NCI-H2196 treated with DMSO at 0.1 percent for 48 hours (cell line): Measurements from ENCODE around the gene SENP2.
"Not testable (repeated sequence)": the region's sequence is repeated elsewhere in the genome, so short reads cannot be mapped to it uniquely, and the experiment has no call there.

Experiments used
- DNase-seq: peaks from one replicate; lab custom pipeline; 2025; ENCODE audit not compliant: unreplicated experiment; lab: John Stamatoyannopoulos, UW

The SENP2 gene

DNA sequence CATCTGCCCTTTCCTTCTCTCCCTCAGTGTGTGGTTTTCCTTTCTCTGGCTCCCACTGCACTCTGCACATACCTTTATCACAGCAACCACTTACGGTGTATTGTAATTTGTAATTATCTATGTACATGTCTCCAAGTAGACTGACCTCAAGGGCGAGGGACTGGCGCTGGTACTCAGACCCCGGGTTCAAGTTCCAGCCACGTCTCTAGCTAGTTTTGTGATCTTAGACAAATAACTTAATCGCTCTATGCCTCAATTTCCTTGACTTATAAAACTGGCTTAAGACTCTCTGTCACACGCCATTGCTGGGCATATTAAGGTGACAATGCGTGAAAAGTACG lies 607 bp upstream of the SENP2 start:
- no peak for DNase-seq

DNA sequence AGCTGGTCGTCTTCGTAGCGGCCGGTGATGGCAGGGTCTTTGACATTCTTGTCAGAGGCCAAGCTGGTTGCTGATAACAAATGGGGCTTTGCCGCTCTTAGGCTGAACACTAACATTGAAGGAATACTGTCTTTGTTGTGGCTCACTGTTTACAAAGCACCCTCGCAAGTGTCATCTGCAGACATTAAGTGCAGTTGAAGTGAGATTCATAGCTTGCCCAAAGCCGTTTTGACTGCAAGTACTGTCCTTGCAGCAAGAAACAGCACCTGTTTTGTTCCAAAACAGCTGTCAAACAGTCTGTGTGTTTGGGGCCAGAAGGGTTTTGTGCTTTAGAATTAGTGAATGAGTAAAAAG lies 568 bp downstream of the SENP2 start:
- no peak for DNase-seq

- no peak for DNase-seq
Observed at GRCh38 chr3:185594073-185594472, 8.0 kb downstream of the SENP2 start.

DNA sequence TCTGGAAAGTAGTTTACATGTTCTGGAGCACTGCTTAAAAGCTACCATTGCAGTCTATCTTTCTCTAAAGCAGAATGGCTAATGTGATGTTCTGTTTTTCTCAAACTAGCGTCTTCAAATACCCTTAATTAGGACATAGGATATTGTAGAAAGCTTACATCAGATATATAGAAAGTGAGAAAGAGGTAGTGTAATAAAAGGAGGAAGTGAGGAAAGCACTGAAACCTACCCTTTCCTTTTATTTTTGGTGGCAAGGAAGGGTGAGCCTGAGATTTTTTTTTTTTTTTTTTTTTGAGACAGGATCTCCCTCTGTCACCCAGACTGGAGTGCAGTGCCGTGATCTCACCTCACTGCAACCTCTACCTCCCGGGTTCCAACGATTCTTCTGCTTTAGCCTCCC lies 9.4 kb downstream of the SENP2 start:
- no peak for DNase-seq

GRCh38 chr3:185605566-185605965 lies 19.5 kb downstream of the SENP2 start:
- DNase-seq: no peak

DNA sequence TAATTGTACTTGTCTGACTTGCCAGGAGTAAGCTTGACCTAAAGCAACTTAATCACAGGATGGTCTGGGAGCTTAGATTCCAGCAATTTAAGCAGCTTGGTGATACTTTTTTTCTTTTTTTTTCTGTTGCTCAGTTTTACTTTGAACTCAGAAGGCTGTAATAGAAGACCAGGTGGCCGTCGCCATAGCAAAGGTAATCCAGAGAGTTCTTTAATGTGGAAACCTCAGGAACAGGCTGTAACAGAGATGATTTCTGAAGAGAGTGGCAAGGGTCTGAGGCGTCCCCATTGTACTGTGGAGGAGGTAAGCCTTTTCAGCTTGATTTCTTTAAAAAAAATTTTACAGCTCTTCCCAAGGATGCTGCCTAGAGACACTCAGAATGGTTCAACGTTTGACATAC lies 20.1 kb downstream of the SENP2 start:
- no peak for DNase-seq

DNA sequence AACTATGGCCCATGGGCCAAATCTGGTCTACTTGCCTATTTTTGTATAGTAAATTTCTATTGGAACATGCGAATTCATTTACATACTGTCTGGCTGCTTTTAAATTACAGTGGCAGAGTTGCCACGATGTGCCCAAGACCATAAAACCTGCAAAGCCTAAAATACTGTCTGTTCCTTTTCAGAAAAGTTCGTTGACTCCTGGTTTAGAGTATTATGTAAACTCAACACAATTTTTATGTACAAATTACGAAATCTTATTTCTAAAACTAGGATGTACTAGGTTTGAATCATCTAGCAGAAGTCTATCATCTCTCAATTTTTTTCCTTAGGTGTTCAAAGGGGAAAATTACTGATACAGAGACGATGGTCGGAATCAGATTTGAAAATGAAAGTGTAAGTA lies 26.9 kb downstream of the SENP2 start:
- DNase-seq: no peak

DNA sequence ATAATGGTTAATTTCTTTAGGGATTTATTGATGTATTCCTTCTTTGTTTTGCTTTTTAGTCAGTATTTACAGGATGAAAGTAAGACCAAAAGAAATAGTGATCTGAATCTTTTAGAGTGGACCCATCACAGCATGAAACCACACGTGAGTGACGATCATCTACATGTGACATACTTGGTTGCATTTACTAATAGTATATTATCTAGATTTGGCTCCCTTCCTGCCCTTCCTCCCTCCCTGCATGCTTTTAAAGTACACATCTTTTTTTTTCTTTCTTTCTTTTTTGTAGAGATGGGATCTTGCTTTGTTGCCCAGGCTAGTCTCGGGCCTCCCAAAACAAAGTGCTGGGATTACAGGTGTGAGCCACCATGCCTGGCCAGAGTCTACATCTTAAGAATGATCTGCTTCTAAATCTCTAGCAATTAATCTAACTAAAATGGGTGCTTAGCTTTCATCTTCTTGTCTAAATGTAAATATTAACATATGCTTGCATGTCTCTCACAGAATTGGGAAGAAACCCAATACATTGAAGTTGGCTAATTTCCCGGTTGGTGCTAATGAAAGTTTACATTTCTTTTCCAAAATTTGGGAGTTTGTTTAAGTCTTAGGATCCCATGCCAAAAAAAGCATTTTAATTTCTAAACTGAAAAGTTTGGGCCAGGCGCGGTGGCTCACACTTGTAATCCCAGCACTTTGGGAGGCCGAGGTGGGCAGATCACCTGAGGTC lies 38.0 kb downstream of the SENP2 start:
- DNase-seq: no peak

- DNase-seq: no peak
Observed at GRCh38 chr3:185625784-185626183, 39.7 kb downstream of the SENP2 start.

DNA sequence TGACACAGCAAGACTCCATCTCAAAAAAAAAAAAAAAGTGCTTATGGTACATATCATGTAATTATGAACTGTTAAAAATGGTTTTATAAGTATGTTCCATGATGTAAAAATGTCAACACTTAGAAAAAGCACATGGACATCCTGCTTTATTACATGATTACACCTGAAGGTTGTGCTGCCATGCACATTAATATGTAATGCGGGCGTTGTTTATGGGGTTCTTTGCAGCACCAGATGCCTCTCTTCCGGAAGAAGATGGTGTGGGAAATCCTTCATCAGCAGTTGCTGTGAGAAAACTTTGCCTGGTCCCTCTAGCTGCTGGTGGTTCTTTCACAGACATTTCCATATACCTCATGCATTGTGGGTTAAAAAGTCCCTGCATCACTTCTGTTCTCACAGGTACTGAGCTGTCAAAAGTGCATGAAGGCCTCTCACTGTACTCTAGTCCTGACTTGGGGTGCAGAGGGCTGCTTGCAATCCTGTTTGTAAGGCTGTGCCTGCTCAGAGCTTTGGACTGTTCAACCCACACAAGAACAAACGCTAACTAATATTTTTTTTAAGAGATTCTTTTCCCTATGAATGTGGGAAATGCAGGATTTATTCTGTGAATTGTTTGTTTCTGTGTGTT lies 43.6 kb downstream of the SENP2 start:
- DNase-seq: no peak

DNA sequence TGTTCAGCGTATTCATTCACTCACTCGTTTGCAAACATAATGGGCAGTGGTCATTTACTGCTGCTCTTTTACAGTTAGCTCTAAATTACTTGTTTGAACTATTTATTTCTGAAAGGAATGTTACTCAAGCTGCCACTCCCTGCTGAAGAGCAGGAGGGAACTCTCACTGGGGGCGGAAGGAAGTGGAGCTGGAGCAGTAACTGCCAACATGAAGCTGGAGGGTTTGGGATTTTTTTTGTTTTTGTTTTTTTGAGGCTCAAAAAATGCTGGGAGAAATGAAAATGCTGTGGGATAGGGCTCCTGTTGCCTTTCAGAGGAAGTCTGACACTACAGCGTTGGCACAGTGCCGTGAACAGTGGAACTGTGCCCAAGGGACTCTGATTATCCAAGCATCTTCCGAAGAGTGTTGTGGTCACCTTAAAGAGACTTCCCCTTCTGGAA lies 44.1 kb downstream of the SENP2 start:
- no peak for DNase-seq

- DNase-seq: no peak
Observed at GRCh38 chr3:185631108-185631507, 45.0 kb downstream of the SENP2 start.

DNA sequence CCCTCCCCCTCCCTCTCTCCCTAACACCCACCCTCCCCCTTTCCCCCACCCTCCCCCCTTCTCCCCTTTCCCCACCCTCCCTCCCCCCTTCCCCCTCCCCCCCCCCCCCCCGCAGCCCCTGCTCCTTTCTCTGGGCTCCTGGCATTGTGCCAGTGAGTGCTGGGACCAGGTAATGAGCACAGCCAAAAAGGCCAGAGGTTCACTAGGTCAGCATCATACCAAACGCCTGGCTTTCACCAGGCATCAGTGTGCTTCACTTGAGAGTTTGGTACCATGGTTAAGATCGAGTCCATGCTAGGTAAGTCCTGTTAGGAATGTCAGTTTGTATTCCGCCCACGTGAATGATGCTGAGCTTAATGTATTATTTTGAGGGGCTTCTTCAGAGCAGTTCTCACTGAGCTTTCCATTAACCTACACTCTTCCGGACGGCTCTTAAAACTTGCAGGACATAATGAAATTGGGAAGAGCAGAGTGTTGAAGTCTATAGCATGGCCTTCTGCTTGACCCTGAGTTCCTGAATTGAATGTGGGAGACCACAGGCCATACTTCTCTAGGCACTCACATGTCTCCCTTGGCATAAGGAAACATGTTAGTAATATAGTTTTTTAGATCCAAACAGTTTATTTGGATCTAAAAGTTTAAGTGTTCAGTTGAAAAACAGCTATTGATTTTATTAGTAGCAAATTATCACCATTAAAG lies 45.6 kb downstream of the SENP2 start:
- DNase-seq: no peak

DNA sequence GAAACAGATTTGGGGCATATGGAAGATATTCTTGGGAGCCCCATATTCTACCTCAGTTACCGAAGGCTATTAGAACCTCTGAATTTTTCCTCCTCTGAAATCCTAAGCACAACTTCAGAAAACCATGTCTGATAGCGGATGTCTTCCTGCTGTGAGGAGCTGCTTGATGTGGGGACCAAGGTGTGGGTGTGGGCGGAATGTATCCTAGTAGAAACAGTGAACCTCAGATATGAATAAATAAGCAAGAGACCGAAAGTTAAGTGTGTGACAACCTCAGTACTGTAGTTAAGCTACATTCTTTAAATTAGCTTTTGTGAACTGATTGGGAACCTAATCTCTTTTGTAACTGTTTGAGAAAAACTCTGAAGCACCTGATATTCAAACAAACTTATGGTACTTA lies 46.9 kb downstream of the SENP2 start:
- DNase-seq: no peak

DNA sequence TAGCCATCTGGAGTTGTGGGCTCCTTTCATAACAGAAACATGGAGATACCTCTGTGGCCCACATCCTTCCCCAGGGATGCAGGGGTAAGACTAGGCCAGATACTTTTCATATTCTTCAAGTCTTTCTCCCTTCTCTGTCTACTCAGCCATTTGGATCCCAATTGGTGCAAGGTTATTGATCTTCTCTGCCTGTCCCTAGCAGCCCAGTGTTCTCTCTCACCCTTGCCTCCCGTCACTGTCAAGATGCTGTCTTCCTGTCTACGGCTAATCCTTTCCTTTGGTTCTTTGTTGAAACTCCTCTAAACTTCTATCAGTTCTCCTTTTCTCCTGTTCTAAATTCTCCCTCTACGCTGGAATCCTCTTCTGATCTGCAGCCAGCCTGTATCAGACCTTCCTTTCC lies 51.3 kb downstream of the SENP2 start:
- no peak for DNase-seq

DNA sequence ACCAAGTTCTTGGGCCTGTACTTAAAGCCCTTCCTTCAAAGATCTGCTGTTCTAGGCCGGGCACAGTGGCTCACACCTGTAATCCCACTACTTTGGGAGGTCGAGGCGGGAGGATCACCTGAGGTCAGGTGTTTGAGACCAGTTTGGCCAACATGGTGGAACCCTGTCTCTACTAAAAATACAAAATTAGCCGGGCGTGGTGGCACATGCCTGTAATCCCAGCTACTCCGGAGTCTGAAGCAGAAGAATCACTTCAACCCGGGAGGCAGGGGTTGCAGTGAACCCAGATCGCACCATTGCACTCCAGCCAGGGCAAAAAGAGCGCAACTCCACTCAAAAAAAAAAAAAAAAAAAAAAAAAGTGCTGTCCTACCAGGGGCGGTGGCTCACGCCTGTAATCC lies 52.6 kb downstream of the SENP2 start:
- not testable (repeated sequence) for DNase-seq

DNA sequence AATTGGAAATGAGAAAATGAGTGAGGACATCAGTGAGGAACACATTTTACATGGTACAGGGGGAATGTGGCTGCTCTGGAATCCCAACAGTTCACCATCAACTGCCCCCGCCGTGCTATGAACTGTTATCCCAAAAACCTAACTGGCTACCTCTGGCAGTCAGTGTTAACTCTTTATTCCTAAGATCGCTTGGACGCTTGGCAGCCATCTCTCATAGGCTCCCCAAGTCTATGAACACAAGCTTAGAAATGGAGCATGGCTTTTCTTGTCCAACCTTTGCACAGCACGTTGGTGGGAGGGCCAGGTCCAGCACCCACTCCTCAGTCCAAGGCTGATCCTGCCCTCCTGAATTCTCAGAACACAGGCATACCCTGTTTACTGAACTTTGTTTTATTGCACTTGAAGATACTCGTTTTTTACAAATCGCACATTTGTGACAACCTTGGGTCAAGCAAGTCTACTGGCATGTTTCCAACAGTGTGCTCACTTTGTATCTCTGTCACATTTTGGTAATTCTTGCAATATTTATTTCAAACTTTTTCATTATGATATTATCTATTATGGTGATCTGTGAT lies 53.6 kb downstream of the SENP2 start:
- no peak for DNase-seq

- DNase-seq: no peak
Observed at GRCh38 chr3:185640308-185640707, 54.2 kb downstream of the SENP2 start.

- not testable (repeated sequence) for DNase-seq
Observed at GRCh38 chr3:185645191-185645590, 59.1 kb downstream of the SENP2 start.

DNA sequence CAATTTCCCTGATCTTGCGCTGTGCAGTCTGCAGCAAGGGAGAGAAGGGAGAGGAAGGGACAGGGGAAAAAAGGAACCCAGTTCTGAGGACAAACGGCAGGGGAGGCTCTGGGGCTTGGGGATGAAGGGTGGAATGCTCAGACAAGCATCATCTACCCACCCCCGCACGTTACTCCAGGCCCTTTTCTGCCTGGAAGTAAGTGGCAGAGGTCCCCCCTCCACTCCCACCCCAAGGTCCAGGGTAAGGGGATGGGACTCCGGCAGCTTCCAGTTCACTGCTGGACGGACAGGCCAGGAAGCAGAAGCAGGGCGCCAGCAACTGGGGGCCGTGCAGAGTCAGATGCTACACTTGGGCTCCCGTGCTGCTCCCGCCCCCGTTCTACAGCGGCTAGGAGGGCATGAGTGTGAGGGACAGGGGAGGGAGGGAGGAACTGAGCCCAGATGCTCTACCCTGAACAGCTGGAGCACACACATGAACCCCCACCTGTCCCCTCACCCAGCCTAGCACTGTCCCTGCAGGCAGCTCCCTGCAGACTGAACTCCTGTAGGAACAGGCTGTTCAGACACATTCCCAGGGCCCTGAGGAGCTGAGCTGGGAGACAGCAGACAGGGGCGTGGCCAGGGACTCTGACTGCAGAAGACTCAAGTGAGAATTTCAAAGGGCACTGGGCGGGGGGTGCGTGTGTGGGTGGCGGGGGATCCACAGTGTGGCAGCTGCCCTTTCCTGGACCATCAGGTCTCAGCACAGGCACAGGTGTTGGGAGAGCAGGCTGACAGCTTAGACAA lies 59.7 kb downstream of the SENP2 start:
- no peak for DNase-seq

- DNase-seq: no peak
Observed at GRCh38 chr3:185646382-185647133, 60.5 kb downstream of the SENP2 start.
